HepG2 (cell line): ENCODE measurements around the gene COPA. TPM values are rescaled to one million over a fixed set of nuclear protein-coding genes. Genes with fewer than 3 reads are reported as not detected.

ENCODE experiments used
- ATAC-seq: fragments of 200-7000 bp; cut with Tn5 transposase; 3 replicates; pipeline ENCODE4 v1.9.1; 2020; ENCODE audit warnings: mild to moderate bottlenecking, moderate library complexity
- BruUV-seq: library from RNA; stranded (reverse); fragments of 400-500 nt; replicated peaks from 2 replicates; lab custom pipeline; 2021; lab: Mats Ljungman, UMichigan
- CTCF ChIA-PET: fragments of 300-600 bp; formaldehyde crosslinking; extraction: SDS; loops from one replicate; lab custom pipeline; 2021; ENCODE audit warnings: low total read pairs, inconsistent platforms, low intra/inter-chr PET ratio; lab: Yijun Ruan, JAX
- POLR2A ChIA-PET: fragments of 350-600 bp; sonication (Branson Sonifier 250); formaldehyde crosslinking; loops from one replicate; lab custom pipeline; 2020; ENCODE audit warnings: antibody characterized with exemption, inconsistent platforms; lab: Yijun Ruan, JAX
- DNase-seq: peaks from one replicate; pipeline ENCODE4 v3.0.0-alpha.2; 2015; ENCODE audit warnings: low spot score
- FAIRE-seq: peaks from 3 replicates; lab custom pipeline; 2011; peaks lifted over from hg19 to GRCh38; lab: Jason Lieb, UNC
- H2AFZ ChIP-seq: one replicate; pipeline ENCODE4 v1.6.1; 2011; ENCODE audit warnings: low read length, inconsistent platforms
- H3K27ac ChIP-seq: fragments of 300-600 bp; 3 replicates; pipeline ENCODE4 v1.8.0; 2011; ENCODE audit warnings: mixed run types, mild to moderate bottlenecking, mixed read lengths, low read length, inconsistent platforms; ENCODE audit not compliant: insufficient read depth; ENCODE audit errors: extremely low read length
- H3K27me3 ChIP-seq, 2 experiments: fragments of 200-600 bp in 1 of 2; 2 replicates in 1 of 2; 3 replicates in 1 of 2; pipeline versions ENCODE4 v1.6.0 to v1.8.0; 2011; ENCODE audit warnings: low read length in 2 of 2, mild to moderate bottlenecking in 2 of 2, moderate library complexity in 2 of 2, inconsistent platforms in 1 of 2; ENCODE audit not compliant: insufficient read depth in 2 of 2, control insufficient read depth in 1 of 2
- H3K36me3 ChIP-seq, 2 experiments: fragments of 200-600 bp in 1 of 2; replicated peaks in 1 of 2; 2 replicates in 1 of 2; 3 replicates in 1 of 2; pipeline versions ENCODE4 v1.5.1 to v1.8.0; 2011; ENCODE audit warnings: low read length in 2 of 2, inconsistent platforms in 1 of 2; ENCODE audit not compliant: insufficient read depth in 2 of 2, control insufficient read depth in 1 of 2
- H3K4me1 ChIP-seq: 2 replicates; pipeline ENCODE4 v1.5.1; 2012; ENCODE audit warnings: low read length, inconsistent platforms; ENCODE audit not compliant: insufficient read depth
- H3K4me2 ChIP-seq: 2 replicates; pipeline ENCODE4 v1.6.0; 2011; ENCODE audit warnings: low read depth, low read length, inconsistent platforms
- H3K4me3 ChIP-seq, 3 experiments: fragments of 200-600 bp in 1 of 3; sonication (generic), shearing (Covaris generic) in 1 of 3; replicated peaks in 1 of 3; 2 replicates each; pipeline ENCODE4 v1.5.1; 2011 to 2016; ENCODE audit warnings: low read length in 3 of 3, inconsistent platforms in 2 of 3, low read depth in 2 of 3, mild to moderate bottlenecking in 2 of 3, control low read depth in 1 of 3, mixed read lengths in 1 of 3; ENCODE audit not compliant: insufficient read depth in 1 of 3
- H3K79me2 ChIP-seq: one replicate; pipeline ENCODE4 v1.6.1; 2011; ENCODE audit warnings: low read length, inconsistent platforms; ENCODE audit not compliant: insufficient read depth
- H3K9ac ChIP-seq: 2 replicates; pipeline ENCODE4 v1.6.0; 2011; ENCODE audit warnings: mild to moderate bottlenecking, low read depth, low read length, inconsistent platforms; ENCODE audit not compliant: insufficient read depth
- H3K9me3 ChIP-seq: 2 replicates; pipeline ENCODE4 v1.5.1; 2012; ENCODE audit warnings: mild to moderate bottlenecking, low read length
- H4K20me1 ChIP-seq: 2 replicates; pipeline ENCODE4 v1.6.0; 2011; ENCODE audit warnings: inconsistent platforms, mild to moderate bottlenecking, low read length, moderate library complexity; ENCODE audit not compliant: insufficient read depth
- FOSL2 ChIP-seq: sonication (generic); formaldehyde crosslinking; IDR thresholded peaks from 2 replicates; pipeline ENCODE4 v1.4.0; 2020; ENCODE audit warnings: missing genetic modification reagents
- GATA4 ChIP-seq: sonication (generic); IDR thresholded peaks from 2 replicates; pipeline ENCODE4 v1.6.1; 2016; ENCODE audit warnings: antibody characterized with exemption, low read depth, borderline replicate concordance
- HOXA7 ChIP-seq: sonication (generic); formaldehyde crosslinking; IDR thresholded peaks from 2 replicates; pipeline ENCODE4 v1.8.1; 2022; ENCODE audit warnings: mild to moderate bottlenecking, missing genetic modification reagents, moderate library complexity
- IKZF4 ChIP-seq: sonication (generic); formaldehyde crosslinking; IDR thresholded peaks from 2 replicates; pipeline ENCODE4 v1.5.1; 2020; ENCODE audit warnings: borderline replicate concordance, mild to moderate bottlenecking, low read depth, missing genetic modification reagents; ENCODE audit errors: not compliant biosample characterization
- MAFF ChIP-seq: IDR thresholded peaks from 2 replicates; pipeline ENCODE4 v1.6.1; 2011; ENCODE audit warnings: low read depth, low read length, improper control_type of control experiment
- MAFK ChIP-seq, 2 experiments: IDR thresholded peaks in 1 of 2; conservative IDR thresholded peaks in 1 of 2; 2 replicates each; pipeline ENCODE4 v1.6.1; 2011; ENCODE audit warnings: improper control_type of control experiment in 2 of 2, low read length in 2 of 2
- RXRA ChIP-seq: sonication (generic); formaldehyde crosslinking; IDR thresholded peaks from 2 replicates; pipeline ENCODE4 v1.5.1; 2020; ENCODE audit warnings: missing genetic modification reagents
- TMF1 ChIP-seq: sonication (generic); formaldehyde crosslinking; IDR thresholded peaks from 2 replicates; pipeline ENCODE4 v1.8.1; 2022; ENCODE audit warnings: low read depth, missing genetic modification reagents
- TOPORS ChIP-seq: sonication (generic); formaldehyde crosslinking; IDR thresholded peaks from 2 replicates; pipeline ENCODE4 v1.8.0; 2023; ENCODE audit warnings: mild to moderate bottlenecking, missing genetic modification reagents
- YY1 ChIP-seq: IDR thresholded peaks from 2 replicates; pipeline ENCODE4 v1.6.1; 2011; ENCODE audit warnings: low read length, low read depth, moderate library complexity, mild to moderate bottlenecking; ENCODE audit not compliant: insufficient read depth, insufficient replicate concordance
- ZNF143 ChIP-seq: sonication (generic); formaldehyde crosslinking; IDR thresholded peaks from 2 replicates; pipeline ENCODE4 v1.4.0; 2020; ENCODE audit warnings: missing genetic modification reagents
- ZNF17 ChIP-seq: sonication (generic); formaldehyde crosslinking; IDR thresholded peaks from 2 replicates; pipeline ENCODE4 v1.5.0; 2020; ENCODE audit warnings: mild to moderate bottlenecking, missing genetic modification reagents
- ZNF276 ChIP-seq: sonication (generic); formaldehyde crosslinking; IDR thresholded peaks from 2 replicates; pipeline ENCODE4 v1.4.0; 2020; ENCODE audit warnings: mild to moderate bottlenecking, low read depth, missing genetic modification reagents
- ZNF83 ChIP-seq: sonication (generic); formaldehyde crosslinking; IDR thresholded peaks from 2 replicates; pipeline ENCODE4 v1.4.0; 2020; ENCODE audit warnings: missing genetic modification reagents, mild to moderate bottlenecking, borderline replicate concordance
- WGBS: methylation state at CpG from one replicate; pipeline ENCODE4 v1.1.6; 2017; ENCODE audit warnings: low lambda C conversion rate; 5-methylcytosine and 5-hydroxymethylcytosine counted together
- in situ Hi-C: cut with HindIII; loops from 2 replicates; pipeline ENCODE4 v1.10.0; 2017; ENCODE audit warnings: low pct_unique_long_range_greater_than_20kb; ENCODE audit not compliant: extremely low pct_ligation_motif_present
- intact Hi-C: fragments of 100-400 bp; cut with micrococcal nuclease; formaldehyde crosslinking; loops from one replicate; pipeline ENCODE4 v1.10.0; 2022; ENCODE audit not compliant: unreplicated experiment
- polyA plus RNA-seq, 8 experiments: library from polyadenylated mRNA; depleted of rRNA in 3 of 8; stranded (reverse) in 7 of 8; unstranded in 1 of 8; fragments of >200 nt; fragmentation: Illumina TruSeq in 4 of 8; extraction: Trizol in 4 of 8; gene quantifications; 2 replicates each; pipeline versions ENCODE4 v1.2.1 to v1.2.3, GENCODE V29; 2011 to 2016; ENCODE audit warnings: low read depth in 4 of 8, missing spikeins in 1 of 8, mixed read lengths in 1 of 8; ENCODE audit not compliant: insufficient read depth in 1 of 8
- total RNA-seq, 5 experiments: library from RNA; depleted of rRNA; stranded (reverse); fragments of >200 nt; fragmentation: Illumina TruSeq; extraction: Trizol; gene quantifications; 2 replicates each; pipeline ENCODE4 v1.2.3, GENCODE V29; 2016; ENCODE audit warnings: low read depth in 1 of 5
- TF ChIP-seq, protein P1 (sequence below): sonication (generic); IDR thresholded peaks from 2 replicates; pipeline ENCODE4 v1.6.1; 2016; ENCODE audit warnings: low read depth, borderline replicate concordance

Gene COPA
- total and polyA plus RNA-seq, 2 of the 13 experiments (the other 11 are each of a cell fraction or from before 2014, with no cell fraction given) = 160 to 197 TPM

DNA sequence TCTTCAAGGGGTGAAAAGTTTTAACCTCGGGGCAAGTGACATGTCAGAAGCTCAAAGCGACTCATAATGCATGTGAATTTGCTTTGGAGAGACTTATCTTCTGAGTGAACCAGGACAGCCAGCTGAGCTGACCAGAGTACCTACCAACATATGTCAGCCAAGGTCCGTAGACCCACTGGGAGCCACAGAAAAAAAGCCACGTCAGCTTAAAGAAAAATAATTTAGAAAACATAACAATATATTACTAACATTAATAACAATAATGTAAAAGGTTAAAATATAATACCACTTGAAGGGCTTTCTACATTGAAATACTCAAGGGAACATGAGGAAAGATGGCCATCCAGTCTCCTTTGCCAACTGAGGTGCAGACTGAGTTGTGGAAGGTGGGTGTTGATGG, 65.1 kb downstream of the COPA start:
- POLR2A ChIA-PET = interaction anchor here (1.0 kb wide), 1 partner anchor 15 kb away, joined by 6 read pairs; the partner anchor contains the start of gene DCAF8
- no peaks in the 10 kb centered on the region for H3K27me3 ChIP-seq
- FAIRE-seq = no peak
- WGBS = 95% methylated on average over 4 of the region's 4 CpGs
- peaks cover 21 to 53% of the 10 kb centered on the region in 2 experiments for H3K36me3 ChIP-seq
- H3K4me2 ChIP-seq = no peak overlapping the region
- no peak overlapping the region for H3K4me3 ChIP-seq
- H3K9ac ChIP-seq = no peak overlapping the region
- intact Hi-C loops (no loop called here), in situ Hi-C loops (no loop called here)
- no peak overlapping the region for H2AFZ ChIP-seq
- no peaks in the 10 kb centered on the region for H3K4me1 ChIP-seq
- H3K27ac ChIP-seq = no peak overlapping the region
- DNase-seq = no peak
- ATAC-seq = no peak
- CTCF ChIA-PET = no interaction called here
- no TSS peak for BruUV-seq
- H3K79me2 ChIP-seq = no peaks in the 10 kb centered on the region
- no peak for TF ChIP-seq FOSL2 (CRISPR knock-in tag)
- no peak for TF ChIP-seq ZNF276 (CRISPR knock-in tag)
- no peak for TF ChIP-seq GATA4
- no peak for TF ChIP-seq TMF1
- no peak for TF ChIP-seq TOPORS (CRISPR knock-in tag)
- TF ChIP-seq MAFF = 0 out of 2 replicates have a peak, but pooled peaks have one; percentile 12
- TF ChIP-seq ZNF17 (CRISPR knock-in tag) = no peak
- TF ChIP-seq RXRA (CRISPR knock-in tag) = no peak
- TF ChIP-seq ZNF83 (CRISPR knock-in tag) = no peak
- TF ChIP-seq HOXA7 (CRISPR knock-in tag) = no peak
- TF ChIP-seq MAFK (conservative IDR thresholded peaks at IDR 0.05 in 1 of 2, IDR thresholded peaks at IDR 0.05 in 1 of 2; ENCODE audit: low read length in 2 of 2) = peak; percentile 29 to 57; a peak in 3 of 4 replicates
- TF ChIP-seq, protein P1, sequence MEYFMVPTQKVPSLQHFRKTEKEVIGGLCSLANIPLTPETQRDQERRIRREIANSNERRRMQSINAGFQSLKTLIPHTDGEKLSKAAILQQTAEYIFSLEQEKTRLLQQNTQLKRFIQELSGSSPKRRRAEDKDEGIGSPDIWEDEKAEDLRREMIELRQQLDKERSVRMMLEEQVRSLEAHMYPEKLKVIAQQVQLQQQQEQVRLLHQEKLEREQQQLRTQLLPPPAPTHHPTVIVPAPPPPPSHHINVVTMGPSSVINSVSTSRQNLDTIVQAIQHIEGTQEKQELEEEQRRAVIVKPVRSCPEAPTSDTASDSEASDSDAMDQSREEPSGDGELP = no peak
- TF ChIP-seq IKZF4 (CRISPR knock-in tag) = no peak
- no peak for TF ChIP-seq YY1
- TF ChIP-seq ZNF143 = no peak
- TF ChIP-seq, all 625 proteins: peak for 2
- H4K20me1 ChIP-seq = no peaks in the 10 kb centered on the region
- H3K9me3 ChIP-seq = no peaks in the 10 kb centered on the region
